GM13977 (cell line): ENCODE results near the gene FLOT1.
"Not testable (repeated sequence)": the region's sequence is repeated elsewhere in the genome, so short reads cannot be mapped to it uniquely, and the experiment has no call there.

ENCODE experiments used
- DNase-seq: peaks from one replicate; pipeline ENCODE4 v3.0.0; 2012; ENCODE audit warnings: low spot score
- CTCF ChIP-seq: IDR thresholded peaks from 2 replicates; pipeline ENCODE4 v1.5.1; 2012; ENCODE audit warnings: mild to moderate bottlenecking, control low read depth; ENCODE audit not compliant: insufficient read depth; ENCODE audit errors: extremely low read depth, missing control alignments
- in situ Hi-C: fragments of 300-500 bp; cut with MboI; formaldehyde crosslinking; loops from one replicate; pipeline ENCODE4 v1.12.0; 2022; ENCODE audit warnings: low sequenced_read_pairs, low pct_unique_long_range_greater_than_20kb, mixed read lengths, inconsistent platforms; ENCODE audit not compliant: unreplicated experiment

FLOT1 gene

GRCh38 chr6:30730601-30731435 is 11.7 kb downstream of the FLOT1 start:
- peak; percentile 76 for DNase-seq
- in situ Hi-C loops = loop anchor here (10.0 kb wide), 1 partner anchor 246 kb away; the partner anchor contains the start of gene HLA-E
- peak; percentile 93 for TF ChIP-seq CTCF

- DNase-seq = no peak
- in situ Hi-C loops = loop anchor here (5.0 kb wide), 1 partner anchor 46 kb away; no protein-coding TSS in a partner anchor
- TF ChIP-seq CTCF = no peak
Observed at GRCh38 chr6:30727920-30728553, 14.4 kb downstream of the FLOT1 start.

GRCh38 chr6:30726506-30727413 is 15.7 kb downstream of the FLOT1 start:
- TF ChIP-seq CTCF = no peak
- in situ Hi-C loops = loop anchor here (5.0 kb wide), 1 partner anchor 44 kb away; no protein-coding TSS in a partner anchor
- DNase-seq = no peak

GRCh38 chr6:30725713-30726505 is 16.6 kb downstream of the FLOT1 start:
- no peak for TF ChIP-seq CTCF
- no peak for DNase-seq
- in situ Hi-C loops = loop anchor here (5.0 kb wide), 1 partner anchor 44 kb away; no protein-coding TSS in a partner anchor

GRCh38 chr6:30724906-30725667 is 17.4 kb downstream of the FLOT1 start:
- no peak for TF ChIP-seq CTCF
- in situ Hi-C loops = loop anchor here (5.0 kb wide), 1 partner anchor 43 kb away; no protein-coding TSS in a partner anchor
- no peak for DNase-seq

GRCh38 chr6:30723843-30724741 is 18.4 kb downstream of the FLOT1 start:
- in situ Hi-C loops, DNase-seq: not testable (repeated sequence)

GRCh38 chr6:30723159-30723842 is 19.2 kb downstream of the FLOT1 start:
- in situ Hi-C loops = not testable (repeated sequence)

More at GRCh38 chr6:30723159-30723842, 19.2 kb downstream of the FLOT1 start:
- not testable (repeated sequence) for DNase-seq
